CD4-positive, alpha-beta T cell treated with Interferon gamma for 1 hour (primary cell): Measurements from ENCODE around the gene PSMB11.

Source experiments
- DNase-seq: peaks from one replicate; pipeline ENCODE4 v3.0.0-alpha.2; 2020

PSMB11 gene

DNA sequence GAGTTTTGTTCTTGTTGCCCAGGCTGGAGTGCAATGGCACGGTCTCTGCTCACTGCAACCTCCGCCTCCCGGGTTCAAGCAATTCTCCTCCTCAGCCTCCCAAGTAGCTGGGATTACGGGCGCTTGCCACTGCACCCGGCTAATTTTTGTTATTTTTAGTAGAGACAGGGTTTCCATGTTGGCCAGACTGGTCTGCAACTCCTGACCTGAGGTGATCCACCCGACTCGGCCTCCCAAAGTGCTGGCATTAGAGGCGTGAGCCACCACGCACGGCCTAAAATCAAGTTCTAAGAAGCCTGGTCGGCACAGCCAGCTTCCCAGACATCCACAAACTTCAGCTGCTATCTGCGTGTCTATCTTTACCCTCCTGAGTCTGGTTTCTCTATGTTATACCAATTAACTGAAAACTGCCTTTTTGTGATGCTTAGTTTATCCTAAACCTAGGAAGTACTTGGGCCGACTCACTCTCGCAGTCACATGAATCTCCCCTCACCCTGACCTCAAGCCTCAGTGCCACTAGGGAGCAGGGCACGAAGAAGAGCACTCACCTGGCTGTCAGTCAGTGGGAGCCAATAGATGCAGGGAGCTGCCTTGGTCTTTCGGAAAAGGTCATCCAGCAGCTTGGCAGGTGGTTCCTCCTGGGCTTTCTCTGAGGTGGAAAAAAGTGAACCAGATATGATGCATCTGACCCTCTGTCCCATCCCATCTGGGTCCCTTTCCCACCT, 18.7 kb downstream of the PSMB11 start:
- no peak for DNase-seq

DNA sequence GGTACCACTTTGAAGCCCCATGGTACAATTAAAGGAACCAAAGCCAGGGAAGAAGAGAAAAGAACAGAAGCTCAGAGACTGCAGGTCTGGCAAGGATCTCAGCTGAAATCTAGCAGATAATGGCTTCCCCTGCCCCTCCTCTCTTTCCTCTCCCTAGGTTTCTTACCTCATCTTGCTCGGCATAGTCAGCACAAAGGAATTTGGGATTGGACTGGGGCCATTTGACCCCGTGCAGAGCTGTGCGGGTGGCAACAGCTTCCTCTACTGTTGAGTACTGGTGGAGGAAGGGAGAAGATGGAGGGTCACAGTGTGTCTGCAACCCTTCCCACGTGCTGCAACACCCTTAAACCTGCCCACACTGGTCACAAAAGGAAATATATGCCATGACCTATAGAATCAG, 20.0 kb downstream of the PSMB11 start:
- no peak for DNase-seq

DNA sequence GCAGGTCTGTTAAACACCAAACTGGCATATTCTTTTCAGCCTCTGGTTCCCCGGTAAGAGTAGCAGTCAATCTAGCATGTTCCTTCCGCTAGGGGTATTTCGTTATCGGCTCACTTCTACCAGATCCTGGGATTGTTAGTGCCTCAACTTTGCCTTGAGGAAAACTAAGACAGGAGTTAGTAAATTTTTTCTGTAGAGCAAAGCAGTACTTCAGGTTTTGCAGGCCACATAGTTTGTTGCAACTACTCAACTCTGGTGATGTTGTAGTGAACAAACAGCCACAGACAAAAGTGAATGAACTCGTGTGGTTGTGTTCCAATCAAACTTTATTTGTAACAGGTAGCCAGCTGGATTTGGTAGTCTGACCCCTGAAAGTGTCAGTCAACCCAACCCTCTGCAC, 21.6 kb downstream of the PSMB11 start:
- no peak for DNase-seq

DNA sequence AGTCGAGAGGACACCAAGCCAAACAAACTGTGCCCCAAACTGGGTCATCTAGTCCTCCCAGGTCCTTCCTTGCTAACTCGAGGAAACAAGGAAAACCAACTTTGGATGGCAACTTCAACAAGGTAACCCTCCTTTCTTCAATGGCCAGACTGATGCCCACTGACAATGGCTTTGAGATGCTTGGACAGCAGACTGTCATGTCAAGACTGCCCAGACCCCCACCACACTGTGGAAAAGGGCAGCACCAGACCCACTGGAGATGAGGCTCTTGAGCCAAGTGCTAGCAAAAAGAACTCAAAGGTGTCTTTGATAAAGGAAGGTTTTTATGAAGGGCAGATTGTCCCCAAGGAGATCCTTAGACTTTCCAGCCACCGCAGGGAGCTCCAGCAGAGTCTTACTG, 24.4 kb downstream of the PSMB11 start:
- DNase-seq = no peak

DNA sequence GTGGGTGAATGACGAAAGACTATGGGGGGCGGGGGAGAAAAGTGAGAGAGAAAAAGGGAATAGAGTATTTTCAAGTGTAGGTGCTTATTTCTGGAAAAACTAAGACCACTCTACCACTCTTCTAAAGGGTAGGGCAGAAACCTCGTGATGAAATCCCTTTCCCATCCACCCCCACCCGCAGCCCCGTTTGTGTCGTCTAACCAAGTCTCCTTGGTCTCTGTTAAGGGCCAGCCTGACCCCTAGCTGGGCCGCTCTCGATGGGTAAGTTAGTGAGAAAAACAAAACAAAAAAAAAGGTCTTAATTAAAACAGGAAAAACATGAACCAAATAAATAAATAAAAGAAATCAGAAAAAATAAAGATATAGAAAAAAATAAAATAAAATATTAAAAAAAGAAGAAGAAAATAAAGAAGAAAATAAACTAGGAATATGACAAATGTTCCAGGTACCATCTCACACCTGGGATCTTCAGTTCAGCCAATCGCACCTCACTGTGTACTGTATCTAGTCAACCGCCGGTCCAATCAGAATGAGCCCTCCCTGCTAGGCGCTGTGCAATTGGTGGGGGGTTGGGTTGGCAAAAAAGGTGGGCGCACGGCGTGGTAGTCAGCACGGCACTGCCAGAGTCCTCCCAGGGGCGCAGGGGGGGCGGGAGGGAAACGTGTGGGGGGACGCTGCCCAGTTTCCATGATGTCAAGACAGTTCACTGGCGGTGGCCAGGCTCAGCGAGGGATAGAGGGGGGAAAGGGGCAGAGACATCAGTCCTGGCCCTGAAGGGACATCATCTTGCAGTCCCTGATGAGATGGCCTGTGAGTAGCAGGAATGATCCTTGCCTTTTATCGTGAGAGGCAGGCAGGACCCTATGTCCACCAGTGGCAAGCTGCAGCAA, 25.1 kb downstream of the PSMB11 start:
- DNase-seq = no peak

DNA sequence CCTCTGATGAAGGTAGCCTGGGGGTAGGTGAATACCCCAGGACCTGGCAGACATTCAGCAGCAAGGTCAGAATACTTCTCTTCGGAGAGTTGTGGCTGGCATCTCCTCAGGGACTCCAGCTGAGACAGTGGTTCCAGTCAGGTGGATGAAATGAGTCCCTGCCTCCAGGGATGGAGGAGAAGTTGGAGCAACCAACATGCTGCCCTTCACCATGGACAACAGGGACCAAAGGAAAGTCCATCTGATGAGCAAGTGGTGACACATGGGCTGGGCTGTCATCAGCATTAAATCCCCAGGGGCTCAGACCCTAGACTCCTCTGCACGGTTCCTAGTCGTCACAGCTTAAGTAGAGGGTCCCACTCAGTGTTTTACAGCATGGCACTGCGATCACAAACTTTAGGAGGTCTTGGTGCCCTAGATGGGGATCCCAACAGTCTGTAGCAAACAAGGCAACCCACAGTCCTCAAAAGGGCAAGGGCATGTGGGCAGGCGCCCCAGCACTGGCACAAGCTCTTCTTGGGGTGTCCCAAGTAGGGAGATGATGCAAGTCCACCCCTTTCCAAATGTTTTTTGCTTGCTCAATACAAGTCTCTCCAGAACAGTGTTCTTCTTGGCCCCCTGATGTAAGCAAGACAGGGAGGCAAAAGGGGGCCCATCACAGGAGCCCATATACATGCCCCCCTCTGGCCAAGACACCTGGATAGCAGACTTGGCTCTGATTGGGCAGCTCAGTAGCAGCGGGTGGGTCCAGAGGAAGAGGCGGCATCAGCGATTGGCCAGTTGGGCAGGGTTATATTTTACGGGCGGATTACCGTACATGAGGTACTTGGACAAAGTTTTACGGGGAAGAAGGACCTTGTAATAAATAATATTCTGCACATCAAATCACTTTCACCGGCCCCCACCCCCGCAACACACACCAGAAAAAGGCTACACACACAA, 26.1 kb downstream of the PSMB11 start:
- DNase-seq = no peak

DNA sequence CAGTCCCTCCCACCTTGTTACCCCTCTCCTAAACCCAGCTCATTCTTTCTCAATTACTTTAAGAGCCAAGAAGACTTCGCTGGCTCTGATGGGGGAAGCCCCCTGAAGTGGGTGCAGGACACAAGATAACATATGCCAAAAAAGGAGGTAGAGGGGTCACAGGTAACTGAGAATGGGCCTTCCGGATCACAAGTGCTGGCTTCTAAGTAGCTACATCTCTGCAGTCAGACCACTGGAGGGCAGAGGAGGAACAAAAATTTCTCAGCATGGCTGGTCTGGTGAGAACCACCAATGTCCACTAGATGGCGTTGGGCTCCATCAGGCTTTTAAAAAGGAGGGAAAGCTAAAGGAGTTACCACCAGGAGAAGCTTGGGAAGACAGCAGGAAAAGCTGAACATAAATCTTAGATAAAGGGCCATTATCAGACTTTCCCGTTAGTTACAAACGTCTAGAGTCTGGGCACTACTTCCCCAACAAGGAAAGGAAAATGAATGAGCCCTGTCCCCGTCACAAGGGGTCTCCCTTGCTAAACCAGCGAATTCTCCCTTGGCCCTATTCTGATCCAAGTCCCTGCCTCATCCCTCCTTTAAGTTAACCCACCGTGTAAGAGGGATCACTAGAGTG, 26.9 kb downstream of the PSMB11 start:
- peak; percentile 71 for DNase-seq

DNA sequence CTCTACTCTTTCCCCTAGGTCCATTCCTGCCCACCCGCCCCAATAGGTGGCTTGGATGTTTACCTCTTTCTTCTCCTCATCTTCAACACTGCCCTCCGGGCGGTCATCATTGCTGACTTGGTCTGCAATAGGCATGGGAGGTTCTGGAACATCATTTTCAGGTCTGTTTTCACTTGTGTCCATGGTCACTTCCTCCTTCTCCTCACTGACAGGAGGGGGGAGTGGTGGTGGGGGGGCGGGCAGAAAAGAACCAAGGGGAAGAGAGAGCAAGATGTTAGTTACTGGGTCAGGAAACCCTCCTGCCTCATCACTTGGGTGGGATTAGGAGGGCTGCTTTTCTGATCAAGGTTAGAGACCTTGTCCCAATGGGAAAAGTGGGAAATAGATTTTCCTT, 27.4 kb downstream of the PSMB11 start:
- DNase-seq = no peak

DNA sequence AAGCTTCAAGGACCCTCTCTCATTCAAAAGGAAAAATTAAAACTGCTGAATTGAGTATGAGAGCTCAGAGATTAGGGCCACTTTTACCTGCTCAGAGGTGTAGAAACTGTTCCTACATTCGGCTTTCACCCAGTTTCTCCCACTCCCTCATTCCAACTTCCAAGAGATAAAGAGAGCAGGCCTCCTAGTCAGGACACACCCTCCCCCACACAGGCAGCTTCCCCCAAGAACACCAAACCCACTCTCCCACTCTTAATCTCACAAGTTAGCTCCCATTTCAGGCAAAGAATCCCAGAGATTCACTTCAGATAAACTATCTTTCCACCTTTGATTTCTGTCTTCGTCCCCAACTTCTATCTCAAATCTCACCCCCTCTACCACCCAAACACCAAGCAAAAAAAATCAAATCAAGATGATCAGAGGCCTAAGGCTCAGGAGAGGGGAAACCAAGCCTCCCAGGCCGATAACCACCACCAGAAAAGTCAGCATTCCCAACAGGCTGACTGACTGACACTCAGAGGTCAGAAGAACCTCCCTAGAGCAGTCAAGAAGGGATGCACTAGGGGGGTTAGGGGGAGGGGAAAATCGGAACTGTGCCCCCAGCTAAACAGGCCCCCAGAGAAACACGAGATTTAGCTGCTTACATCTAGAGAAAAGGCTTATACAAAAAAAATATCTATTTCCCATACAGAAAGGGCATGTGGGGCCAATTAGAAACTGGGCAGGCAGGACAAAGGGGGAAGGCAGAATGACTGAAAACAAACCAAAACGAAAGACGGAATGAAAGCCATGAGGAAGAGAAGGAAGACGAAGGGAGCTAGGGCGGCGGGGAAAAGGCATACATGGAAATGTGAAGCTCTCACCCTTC, 28.5 kb downstream of the PSMB11 start:
- no peak for DNase-seq

DNA sequence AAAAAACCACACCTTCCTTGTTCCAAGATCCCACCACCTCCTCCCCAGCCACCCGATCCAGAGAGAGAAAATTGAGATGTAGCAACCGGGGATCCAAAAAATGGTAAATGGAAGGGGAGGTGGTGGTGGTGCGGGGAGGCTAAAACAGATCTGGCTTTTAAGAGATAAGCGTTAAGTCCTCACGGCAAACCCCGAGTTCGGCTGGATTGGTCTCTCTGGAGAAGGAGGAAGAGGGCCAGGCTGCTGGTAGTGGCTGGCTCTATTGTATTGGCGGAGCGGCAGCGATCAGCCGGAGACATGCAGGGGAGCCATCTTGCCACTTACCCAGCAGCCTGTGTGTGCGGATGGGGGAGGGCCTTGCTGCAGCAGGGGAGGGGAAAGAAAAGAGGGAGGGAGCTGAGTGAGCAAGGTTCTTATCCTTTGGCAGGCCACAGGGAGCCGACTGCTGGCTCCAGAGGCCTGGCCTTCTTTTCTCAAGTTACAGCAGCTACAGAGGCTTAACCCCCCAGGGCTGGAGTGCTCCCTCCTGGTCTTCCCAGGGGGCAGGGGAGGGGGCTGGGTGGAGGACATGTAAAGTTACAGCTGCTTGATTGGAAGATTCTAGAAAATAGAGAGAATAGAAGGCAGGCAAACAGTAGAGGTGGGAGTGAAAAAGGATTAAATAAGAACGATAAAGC, 29.4 kb downstream of the PSMB11 start:
- DNase-seq = peak; percentile 76

DNA sequence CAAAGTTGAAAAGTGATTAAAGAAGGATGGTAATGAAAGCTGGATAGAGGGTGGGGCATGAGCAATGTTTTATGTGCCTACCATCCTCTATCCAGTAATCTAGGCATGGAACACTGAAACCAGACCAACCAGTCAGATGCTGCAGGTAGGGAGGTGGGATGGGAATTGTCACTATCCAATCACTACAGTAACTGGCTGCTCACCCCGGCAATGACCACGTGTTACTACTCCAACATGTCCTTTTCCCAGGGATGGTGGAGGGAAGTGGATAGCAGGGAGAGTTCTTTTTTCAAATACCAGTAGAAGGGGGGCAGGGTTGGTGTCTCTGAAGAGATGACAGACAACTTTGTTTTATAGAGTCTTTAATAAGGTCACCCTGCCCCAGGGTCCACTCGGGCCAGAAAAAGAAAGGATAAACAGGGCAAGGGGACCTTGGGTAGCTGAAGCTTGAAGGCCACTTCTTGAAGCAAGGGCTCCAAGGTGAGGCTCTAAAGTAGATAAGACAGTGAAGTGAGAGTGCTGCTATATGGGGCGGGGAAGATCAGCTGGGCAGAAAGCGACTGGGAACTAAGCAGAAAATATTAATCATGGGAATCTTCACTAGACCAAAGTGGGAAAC, 30.0 kb downstream of the PSMB11 start:
- no peak for DNase-seq

DNA sequence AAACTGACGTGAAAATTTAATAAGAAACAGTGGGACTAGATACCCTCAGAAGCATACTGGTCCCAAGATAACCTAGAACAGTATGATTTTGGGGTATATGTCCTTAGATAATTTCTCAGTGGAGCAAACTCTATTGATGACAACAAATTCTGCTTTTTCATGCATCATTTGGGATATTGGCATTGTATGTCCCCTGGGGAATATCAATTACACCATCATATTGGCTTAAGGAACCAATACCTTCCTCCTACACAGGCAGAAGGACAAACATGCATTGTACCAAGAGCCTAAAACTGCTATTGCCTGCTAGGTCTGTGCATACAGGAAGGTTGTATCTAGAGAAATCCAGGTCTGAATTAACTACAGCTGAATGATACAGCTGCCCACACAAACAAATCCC, 32.9 kb downstream of the PSMB11 start:
- no peak for DNase-seq

DNA sequence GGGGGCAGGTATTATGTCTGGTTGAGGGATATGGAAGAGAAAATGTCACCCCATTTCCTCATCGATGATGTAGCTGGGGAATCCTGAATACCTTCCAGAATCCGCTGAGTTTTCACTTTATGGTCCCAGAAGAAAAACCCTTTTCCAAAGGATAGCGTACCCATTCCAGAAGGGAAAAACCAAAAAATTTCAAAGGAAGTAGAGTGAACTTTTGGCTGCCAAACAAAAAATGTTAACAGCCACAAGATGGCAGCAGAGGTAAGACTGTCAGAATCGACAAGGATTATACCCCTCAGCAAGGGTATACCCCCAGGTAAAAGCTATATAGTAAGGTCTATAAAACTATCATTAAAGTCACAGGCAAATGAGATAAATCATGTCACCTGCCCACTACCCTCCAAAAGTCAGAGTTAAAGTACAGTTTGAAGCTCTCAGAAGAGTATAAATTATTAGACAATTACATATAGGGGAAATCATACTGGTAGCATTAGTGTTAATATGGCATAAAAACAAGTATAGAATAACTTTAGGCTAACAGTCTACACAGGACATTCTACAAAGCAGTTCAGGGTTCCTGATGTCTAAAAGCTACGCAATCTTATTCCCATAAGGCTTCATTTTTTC, 34.9 kb downstream of the PSMB11 start:
- DNase-seq = no peak

DNA sequence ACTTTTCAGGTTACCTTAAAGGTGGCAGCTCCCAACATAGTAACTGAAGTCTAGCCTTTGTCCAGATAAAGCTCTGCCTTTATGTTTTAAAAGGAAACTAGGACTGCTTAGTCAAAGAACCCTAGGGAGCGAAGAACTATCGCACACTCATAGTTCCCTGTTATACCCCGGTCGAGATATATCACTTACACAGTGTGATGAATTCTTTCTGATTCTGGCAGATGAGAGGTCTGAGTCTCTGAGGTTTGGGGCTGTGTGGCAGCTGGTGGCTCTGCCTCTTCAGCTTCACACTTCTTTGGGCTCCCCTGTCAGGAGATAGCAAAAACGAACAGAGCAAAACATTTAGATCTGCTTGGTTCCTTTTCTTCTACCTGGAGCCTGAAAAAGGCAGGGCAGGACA, 36.0 kb downstream of the PSMB11 start:
- DNase-seq = no peak

DNA sequence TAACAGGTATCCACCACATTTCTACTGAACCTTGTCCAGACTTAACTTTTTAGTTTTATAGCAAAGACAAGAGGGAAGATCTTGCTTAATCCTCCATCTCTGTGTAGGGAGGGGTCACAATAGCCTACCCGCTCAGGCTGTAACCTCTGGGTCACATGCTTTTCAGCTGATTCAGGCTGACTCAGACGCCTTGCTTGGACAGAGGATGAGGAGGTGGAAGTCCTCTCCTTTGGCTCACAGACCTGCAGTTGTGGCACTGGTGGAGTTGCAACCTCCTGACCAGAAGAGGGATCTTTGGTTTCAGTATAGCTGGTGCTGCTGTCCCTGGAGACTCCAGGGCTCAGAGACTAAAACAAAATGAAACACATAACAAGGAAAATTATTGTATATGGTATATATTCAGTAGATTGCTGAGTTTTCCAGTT, 36.7 kb downstream of the PSMB11 start:
- peak; percentile 64 for DNase-seq

DNA sequence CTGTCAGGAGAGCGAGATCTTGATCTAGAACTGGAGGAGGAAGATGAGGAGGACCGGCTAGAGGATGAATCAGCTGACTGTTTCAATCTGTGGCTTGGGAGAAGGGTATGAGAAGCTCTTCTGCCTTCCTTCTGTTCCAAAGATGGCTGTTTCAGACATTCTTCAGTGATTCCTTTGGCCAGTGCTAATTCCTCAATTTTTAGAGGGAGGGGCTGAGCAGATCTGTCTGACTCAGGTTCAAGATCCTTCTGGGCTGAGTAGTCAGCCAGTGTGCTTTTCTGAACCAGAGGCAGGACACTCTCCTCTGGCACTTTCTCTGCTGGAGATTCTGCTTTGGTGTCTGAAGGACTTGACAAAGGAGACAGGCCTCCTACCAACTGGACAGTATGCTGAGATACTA, 37.7 kb downstream of the PSMB11 start:
- DNase-seq = no peak

DNA sequence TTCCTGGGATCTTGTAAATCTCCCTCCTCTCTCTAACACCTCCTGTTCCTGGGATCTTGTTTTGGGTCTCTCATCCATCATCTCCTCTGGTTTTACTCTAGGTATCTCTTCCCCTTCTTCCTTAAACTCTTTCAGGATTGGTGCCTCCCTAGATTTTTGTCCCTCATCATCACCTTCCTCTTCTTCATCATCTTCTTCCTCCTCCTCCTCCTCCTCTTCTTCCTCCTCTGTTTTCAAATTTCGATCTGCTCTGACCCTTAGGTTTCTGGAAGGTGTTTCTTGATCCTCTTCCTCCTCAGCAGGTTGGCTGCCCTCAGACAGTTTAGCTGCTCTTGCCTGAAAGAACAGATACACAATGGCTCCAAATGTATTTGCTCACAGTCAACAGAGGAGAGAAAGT, 38.5 kb downstream of the PSMB11 start:
- DNase-seq = no peak

DNA sequence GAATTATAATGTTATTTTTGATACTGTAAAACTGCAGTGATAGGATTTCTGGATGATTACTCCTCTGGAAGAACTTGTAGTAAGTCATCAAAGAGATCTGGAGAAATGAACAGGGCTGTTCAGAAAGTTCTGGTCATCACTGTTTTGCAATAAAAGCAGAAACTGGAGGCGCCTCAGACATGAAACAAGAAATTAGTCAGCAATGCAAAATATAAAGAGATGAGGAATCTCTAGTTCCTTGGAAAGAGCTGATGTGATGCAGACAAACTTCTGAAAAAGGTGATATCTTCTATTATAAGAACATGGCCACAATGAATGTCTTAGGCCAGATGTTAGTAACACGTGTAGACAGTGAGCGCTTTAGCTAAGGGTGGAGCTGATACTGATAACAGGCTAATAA, 43.4 kb downstream of the PSMB11 start:
- DNase-seq = no peak

DNA sequence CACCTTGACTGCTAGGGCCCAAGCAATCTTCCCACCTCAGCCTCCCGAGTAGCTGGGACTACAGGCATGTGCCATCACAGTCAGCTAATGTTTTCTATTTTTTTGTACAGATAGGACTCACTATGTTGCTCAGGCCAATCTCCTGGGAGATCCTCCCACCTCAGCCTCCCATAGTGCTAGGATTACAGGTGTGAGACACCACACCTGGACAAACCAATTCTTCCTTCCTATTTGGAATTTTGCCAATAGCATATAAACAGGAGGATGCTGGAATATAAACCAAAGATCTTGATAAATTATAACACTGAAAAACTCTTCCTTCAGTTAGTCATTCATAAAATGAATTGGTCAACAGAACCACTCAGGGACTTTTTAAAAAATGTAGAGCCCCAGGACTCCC, 44.6 kb downstream of the PSMB11 start:
- DNase-seq = no peak
